ENCODE measurements around the gene CDK15. TPM values are rescaled to one million over a fixed set of nuclear protein-coding genes. Genes with fewer than 3 reads are reported as not detected.

Gene CDK15
- total RNA-seq, 2 donors from 2014 or later, result 0.47 to 0.72 TPM

- H3K27me3 ChIP-seq, result no peaks in the 10 kb centered on the region
- H3K9ac ChIP-seq (ENCODE audit: low read depth in 2 of 2, low read length in 2 of 2), result no peak overlapping the region
- TF ChIP-seq CTCF (IDR thresholded peaks at IDR 0.05), result no peak
- no peaks in the 10 kb centered on the region for H3K9me3 ChIP-seq
- intact Hi-C loops (cut with DNase I), result no loop called here
- no peak overlapping the region for H3K27ac ChIP-seq
- no peaks in the 10 kb centered on the region for H3K4me1 ChIP-seq
- no peak for DNase-seq
- no peaks in the 10 kb centered on the region for H3K36me3 ChIP-seq
- H3K4me3 ChIP-seq, result no peak overlapping the region
These were observed 10.6 kb downstream of the CDK15 start for GRCh38 chr2:201816657-201817575.

GRCh38 chr2:201820383-201821007, 14.2 kb downstream of the CDK15 start:
- intact Hi-C loops (cut with DNase I), result no loop called here
- no peak for DNase-seq
- Histone ChIP-seq H3K9me3 (no peaks in the 10 kb centered on the region), H3K27me3 (no peaks in the 10 kb centered on the region), H3K27ac (no peak overlapping the region), H3K4me1 (no peaks in the 10 kb centered on the region), H3K9ac (ENCODE audit: low read depth in 2 of 2, low read length in 2 of 2) (no peak overlapping the region), H3K4me3 (no peak overlapping the region), H3K36me3 (no peaks in the 10 kb centered on the region)
- TF ChIP-seq CTCF (IDR thresholded peaks at IDR 0.05), result no peak

- H3K27ac ChIP-seq, result no peak overlapping the region
- no peak overlapping the region for H3K4me3 ChIP-seq
- H3K36me3 ChIP-seq, result no peaks in the 10 kb centered on the region
- TF ChIP-seq CTCF (IDR thresholded peaks at IDR 0.05), result no peak
- no peaks in the 10 kb centered on the region for H3K27me3 ChIP-seq
- no peak for DNase-seq
- H3K9me3 ChIP-seq, result no peaks in the 10 kb centered on the region
- intact Hi-C loops (cut with DNase I), result no loop called here
- no peaks in the 10 kb centered on the region for H3K4me1 ChIP-seq
- H3K9ac ChIP-seq (ENCODE audit: low read depth in 2 of 2, low read length in 2 of 2), result no peak overlapping the region
These were observed 14.7 kb downstream of the CDK15 start for GRCh38 chr2:201821080-201821479.

GRCh38 chr2:201824212-201824611, 17.9 kb downstream of the CDK15 start:
- no peaks in the 10 kb centered on the region for H3K36me3 ChIP-seq
- no peaks in the 10 kb centered on the region for H3K9me3 ChIP-seq
- H3K4me3 ChIP-seq, result no peak overlapping the region
- no peak for TF ChIP-seq CTCF (IDR thresholded peaks at IDR 0.05)
- H3K27me3 ChIP-seq, result no peaks in the 10 kb centered on the region
- H3K27ac ChIP-seq, result no peak overlapping the region
- no peaks in the 10 kb centered on the region for H3K4me1 ChIP-seq
- intact Hi-C loops (cut with DNase I), result no loop called here
- no peak for DNase-seq
- H3K9ac ChIP-seq (ENCODE audit: low read depth in 2 of 2, low read length in 2 of 2), result no peak overlapping the region

GRCh38 chr2:201827621-201828020, 21.3 kb downstream of the CDK15 start:
- no peak for TF ChIP-seq CTCF (IDR thresholded peaks at IDR 0.05)
- Histone ChIP-seq H3K9ac (ENCODE audit: low read depth in 2 of 2, low read length in 2 of 2) (no peak overlapping the region), H3K4me1 (no peaks in the 10 kb centered on the region), H3K27ac (no peak overlapping the region), H3K36me3 (no peaks in the 10 kb centered on the region), H3K27me3 (no peaks in the 10 kb centered on the region), H3K4me3 (no peak overlapping the region), H3K9me3 (no peaks in the 10 kb centered on the region)
- no peak for DNase-seq
- intact Hi-C loops (cut with DNase I), result no loop called here
